ENCODE data around the gene MYH9. TPM values are rescaled to one million over a fixed set of nuclear protein-coding genes. Genes with fewer than 3 reads are reported as not detected.
"Not testable (repeated sequence)": the region's sequence is repeated elsewhere in the genome, so short reads cannot be mapped to it uniquely, and the experiment has no call there.

MYH9 gene
- total RNA-seq, 2 donors from 2014 or later: 125 to 229 TPM

GRCh38 chr22:36253523-36254490, 134.0 kb downstream of the MYH9 start:
- Histone ChIP-seq H3K36me3 (no peaks in the 10 kb centered on the region), H3K9me3 (no peaks in the 10 kb centered on the region), H3K27me3 (no peaks in the 10 kb centered on the region), H3K27ac (peak overlapping the region; percentile 81 to 82), H3K4me3 (peak overlapping the region; percentile 34 to 51), H3K4me1 (peaks cover 0 to 41% of the 10 kb centered on the region in 2 donors)
- TF ChIP-seq, protein P1, sequence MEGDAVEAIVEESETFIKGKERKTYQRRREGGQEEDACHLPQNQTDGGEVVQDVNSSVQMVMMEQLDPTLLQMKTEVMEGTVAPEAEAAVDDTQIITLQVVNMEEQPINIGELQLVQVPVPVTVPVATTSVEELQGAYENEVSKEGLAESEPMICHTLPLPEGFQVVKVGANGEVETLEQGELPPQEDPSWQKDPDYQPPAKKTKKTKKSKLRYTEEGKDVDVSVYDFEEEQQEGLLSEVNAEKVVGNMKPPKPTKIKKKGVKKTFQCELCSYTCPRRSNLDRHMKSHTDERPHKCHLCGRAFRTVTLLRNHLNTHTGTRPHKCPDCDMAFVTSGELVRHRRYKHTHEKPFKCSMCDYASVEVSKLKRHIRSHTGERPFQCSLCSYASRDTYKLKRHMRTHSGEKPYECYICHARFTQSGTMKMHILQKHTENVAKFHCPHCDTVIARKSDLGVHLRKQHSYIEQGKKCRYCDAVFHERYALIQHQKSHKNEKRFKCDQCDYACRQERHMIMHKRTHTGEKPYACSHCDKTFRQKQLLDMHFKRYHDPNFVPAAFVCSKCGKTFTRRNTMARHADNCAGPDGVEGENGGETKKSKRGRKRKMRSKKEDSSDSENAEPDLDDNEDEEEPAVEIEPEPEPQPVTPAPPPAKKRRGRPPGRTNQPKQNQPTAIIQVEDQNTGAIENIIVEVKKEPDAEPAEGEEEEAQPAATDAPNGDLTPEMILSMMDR (IDR thresholded peaks at IDR 0.05): no peak
- DNase-seq (ENCODE audit: low spot score): no peak

- Histone ChIP-seq H3K4me1 (peaks cover 0 to 34% of the 10 kb centered on the region in 2 donors), H3K9me3 (no peaks in the 10 kb centered on the region), H3K4me3 (peak within 1 kb of the TSS; percentile 34 to 51), H3K27ac (peak within 1 kb of the TSS; percentile 81 to 82), H3K36me3 (no peaks in the 10 kb centered on the region), H3K27me3 (no peaks in the 10 kb centered on the region)
- TF ChIP-seq, protein P1 (IDR thresholded peaks at IDR 0.05): no peak
- no peak for DNase-seq (ENCODE audit: low spot score)
Measured at GRCh38 chr22:36252754-36253522, 134.8 kb downstream of the MYH9 start, which contains the start of gene APOL1. Gene APOL1, plus strand, starts transcription at chr22:36253133. Its CDS starts 1,823 bp downstream, at chr22:36254956.

- not testable (repeated sequence) for H3K9me3 ChIP-seq; H3K27ac ChIP-seq; DNase-seq (ENCODE audit: low spot score); H3K36me3 ChIP-seq; H3K27me3 ChIP-seq; H3K4me3 ChIP-seq
- peaks cover 0 to 34% of the 10 kb centered on the region in 2 donors for H3K4me1 ChIP-seq
Measured at GRCh38 chr22:36251979-36252608, 135.7 kb downstream of the MYH9 start.

DNA sequence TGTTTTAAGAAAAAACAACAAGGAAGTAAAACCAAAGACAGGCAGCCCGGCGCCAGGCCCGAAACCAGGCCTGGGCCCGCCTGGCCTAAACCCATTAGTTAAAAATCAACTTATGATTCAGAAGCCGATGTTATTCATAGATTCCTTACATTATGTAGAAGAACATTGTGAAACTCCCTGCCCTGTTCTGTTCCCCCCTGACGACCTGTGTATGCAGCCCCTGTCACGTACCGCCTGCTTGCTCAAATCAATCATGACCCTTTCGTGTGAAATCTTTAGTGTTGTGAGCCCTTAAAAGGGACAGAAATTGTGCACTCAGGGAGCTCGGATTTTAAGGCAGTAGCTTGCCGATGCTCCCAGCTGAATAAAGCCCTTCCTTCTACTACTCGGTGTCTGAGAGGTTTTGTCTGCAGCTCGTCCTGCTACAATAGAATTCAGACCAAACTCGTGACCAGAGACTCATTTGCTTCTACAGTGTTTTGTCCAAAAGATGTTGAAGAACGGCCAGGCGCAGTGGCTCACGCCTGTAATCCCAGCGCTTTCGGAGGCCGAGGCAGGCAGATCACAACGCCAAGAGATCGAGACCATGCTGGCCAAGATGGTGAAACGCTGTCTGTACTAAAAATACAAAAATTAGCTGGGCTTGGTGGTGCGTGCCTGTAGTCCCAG, 137.3 kb downstream of the MYH9 start:
- H3K4me1 ChIP-seq: peaks cover 0 to 24% of the 10 kb centered on the region in 2 donors
- H3K27me3 ChIP-seq; H3K27ac ChIP-seq; H3K4me3 ChIP-seq; H3K9me3 ChIP-seq; H3K36me3 ChIP-seq; DNase-seq (ENCODE audit: low spot score): not testable (repeated sequence)

- H3K27ac ChIP-seq: no peak overlapping the region
- H3K27me3 ChIP-seq: no peaks in the 10 kb centered on the region
- no peaks in the 10 kb centered on the region for H3K36me3 ChIP-seq
- TF ChIP-seq, protein P1 (IDR thresholded peaks at IDR 0.05): no peak
- no peaks in the 10 kb centered on the region for H3K9me3 ChIP-seq
- no peak overlapping the region for H3K4me3 ChIP-seq
- peaks cover 0 to 19% of the 10 kb centered on the region in 2 donors for H3K4me1 ChIP-seq
- no peak for DNase-seq (ENCODE audit: low spot score)
Measured at GRCh38 chr22:36249160-36249559, 138.6 kb downstream of the MYH9 start.

DNA sequence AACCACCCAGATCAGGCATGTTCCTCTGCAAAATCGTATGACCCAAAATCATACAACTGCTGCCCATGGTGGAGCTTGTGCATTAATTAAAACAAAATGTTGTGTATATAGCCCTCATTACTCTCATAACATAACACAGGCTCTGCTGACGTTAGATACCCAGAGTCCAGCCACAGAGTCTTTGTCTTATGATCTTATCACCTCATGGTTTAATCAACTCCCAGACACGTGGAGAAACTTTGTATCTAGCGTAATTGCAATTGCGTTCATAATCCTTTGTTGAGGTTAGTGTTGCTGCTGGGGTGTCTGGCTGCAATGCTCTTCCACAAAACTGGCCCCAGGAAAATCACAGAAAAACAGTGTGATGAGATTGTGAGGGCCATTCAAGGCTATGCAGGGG, 139.8 kb downstream of the MYH9 start:
- no peaks in the 10 kb centered on the region for H3K9me3 ChIP-seq
- no peaks in the 10 kb centered on the region for H3K36me3 ChIP-seq
- no peak overlapping the region for H3K27ac ChIP-seq
- H3K4me3 ChIP-seq: no peak overlapping the region
- no peaks in the 10 kb centered on the region for H3K27me3 ChIP-seq
- TF ChIP-seq, protein P1 (IDR thresholded peaks at IDR 0.05): no peak
- peaks cover 0 to 18% of the 10 kb centered on the region in 2 donors for H3K4me1 ChIP-seq
- DNase-seq (ENCODE audit: low spot score): no peak

Measured in right atrium auricular region (tissue), 2 donors.